OCI-LY1 (cell line): ENCODE results near the gene ERBB4.
"Not testable (repeated sequence)": the region's sequence is repeated elsewhere in the genome, so short reads cannot be mapped to it uniquely, and the experiment has no call there.

ENCODE experiments used
- H2AFZ ChIP-seq: fragments of 200-600 bp; sonication (generic), shearing (Covaris generic); 2 replicates; pipeline ENCODE4 v1.6.0; 2014; ENCODE audit warnings: antibody characterized with exemption, mild to moderate bottlenecking, low read length
- H3F3A ChIP-seq: fragments of 200-600 bp; sonication (generic), shearing (Covaris generic); 2 replicates; pipeline ENCODE4 v1.6.0; 2014; ENCODE audit warnings: mild to moderate bottlenecking, antibody characterized with exemption, low read length, moderate library complexity; ENCODE audit not compliant: insufficient read depth
- H3K27ac ChIP-seq: fragments of 200-600 bp; sonication (generic); 2 replicates; pipeline ENCODE4 v1.5.1; 2014; ENCODE audit warnings: low read length, mixed run types, mild to moderate bottlenecking, low read depth; ENCODE audit not compliant: poor library complexity, severe bottlenecking
- H3K27me3 ChIP-seq: fragments of 200-600 bp; sonication (generic); 2 replicates; pipeline ENCODE4 v1.6.0; 2014; ENCODE audit warnings: antibody characterized with exemption, mild to moderate bottlenecking, low read length, moderate library complexity; ENCODE audit not compliant: insufficient read depth
- H3K36me3 ChIP-seq: fragments of 200-600 bp; sonication (generic); 2 replicates; pipeline ENCODE4 v1.6.1; 2014; ENCODE audit warnings: mild to moderate bottlenecking, antibody characterized with exemption, low read length, moderate library complexity, mixed read lengths; ENCODE audit not compliant: insufficient read depth
- H3K4me1 ChIP-seq: fragments of 200-600 bp; sonication (generic); 2 replicates; pipeline ENCODE4 v1.5.1; 2014; ENCODE audit warnings: mild to moderate bottlenecking, low read length, moderate library complexity; ENCODE audit not compliant: insufficient read depth, severe bottlenecking
- H3K4me2 ChIP-seq: fragments of 200-600 bp; sonication (generic), shearing (Covaris generic); 2 replicates; pipeline ENCODE4 v1.6.1; 2014; ENCODE audit warnings: low read length
- H3K4me3 ChIP-seq: fragments of 200-600 bp; sonication (generic); 2 replicates; pipeline ENCODE4 v1.5.1; 2014; ENCODE audit warnings: low read length, low read depth, mild to moderate bottlenecking, mixed read lengths; ENCODE audit not compliant: poor library complexity, severe bottlenecking
- H3K79me2 ChIP-seq: fragments of 200-600 bp; shearing (Covaris generic); 2 replicates; pipeline ENCODE4 v1.6.1; 2016; ENCODE audit warnings: mixed run types, low read length, mixed read lengths; ENCODE audit not compliant: insufficient read depth
- H3K9ac ChIP-seq: fragments of 200-600 bp; sonication (generic), shearing (Covaris generic); 2 replicates; pipeline ENCODE4 v1.6.1; 2014; ENCODE audit warnings: mild to moderate bottlenecking, low read length, mixed read lengths
- H3K9me2 ChIP-seq: fragments of 200-600 bp; sonication (generic), shearing (Covaris generic); 2 replicates; pipeline ENCODE4 v1.6.1; 2014; ENCODE audit warnings: low read depth, mild to moderate bottlenecking, low read length, mixed read lengths
- H3K9me3 ChIP-seq: fragments of 200-600 bp; shearing (Covaris generic); 2 replicates; pipeline ENCODE4 v1.6.1; 2014; ENCODE audit warnings: low read length, mixed read lengths
- H4K20me1 ChIP-seq: fragments of 200-600 bp; sonication (generic), shearing (Covaris generic); 2 replicates; pipeline ENCODE4 v1.6.0; 2016; ENCODE audit warnings: mild to moderate bottlenecking, low read length; ENCODE audit not compliant: insufficient read depth
- CTCF ChIP-seq: fragments of 200-600 bp; sonication (generic), shearing (Covaris generic); IDR thresholded peaks from 2 replicates; pipeline ENCODE4 v1.5.1; 2017; ENCODE audit warnings: mild to moderate bottlenecking, antibody characterized with exemption, low read length, moderate library complexity, mixed read lengths
- EZH2 ChIP-seq: fragments of 200-600 bp; sonication (generic), shearing (Covaris generic); IDR thresholded peaks from 2 replicates; pipeline ENCODE4 v1.8.0; 2017; ENCODE audit warnings: borderline replicate concordance, mixed run types, mild to moderate bottlenecking, antibody characterized with exemption, low read length, moderate library complexity, mixed read lengths

The ERBB4 gene

GRCh38 chr2:212193803-212194202 lies 344.8 kb downstream of the ERBB4 start:
- Histone ChIP-seq H3F3A (no peaks in the 10 kb centered on the region), H3K79me2 (no peaks in the 10 kb centered on the region), H2AFZ (no peak overlapping the region), H3K36me3 (no peaks in the 10 kb centered on the region), H4K20me1 (no peaks in the 10 kb centered on the region), H3K9me2 (no peaks in the 10 kb centered on the region), H3K4me2 (no peak overlapping the region), H3K27me3 (no peaks in the 10 kb centered on the region), H3K27ac (no peak overlapping the region), H3K4me3 (no peak overlapping the region), H3K4me1 (no peaks in the 10 kb centered on the region), H3K9me3 (no peaks in the 10 kb centered on the region; the same call in 1 of the 2 replicates), H3K9ac (no peak overlapping the region)
- no peak for TF ChIP-seq EZH2
- TF ChIP-seq CTCF: no peak

- H4K20me1 ChIP-seq: no peaks in the 10 kb centered on the region
- TF ChIP-seq CTCF (no peak), EZH2 (no peak)
- no peak overlapping the region for H3K27ac ChIP-seq
- no peaks in the 10 kb centered on the region for H3K9me2 ChIP-seq
- H3K79me2 ChIP-seq: no peaks in the 10 kb centered on the region
- H3K4me2 ChIP-seq: no peak overlapping the region
- H2AFZ ChIP-seq: no peak overlapping the region
- no peaks in the 10 kb centered on the region for H3K27me3 ChIP-seq
- H3F3A ChIP-seq: no peaks in the 10 kb centered on the region
- H3K4me1 ChIP-seq: no peaks in the 10 kb centered on the region
- H3K9ac ChIP-seq: no peak overlapping the region
- H3K9me3 ChIP-seq: no peaks in the 10 kb centered on the region; the same call in 1 of the 2 replicates
- H3K36me3 ChIP-seq: no peaks in the 10 kb centered on the region
- H3K4me3 ChIP-seq: no peak overlapping the region
Observed at GRCh38 chr2:212193056-212193455, 345.5 kb downstream of the ERBB4 start.

GRCh38 chr2:212191438-212191837 lies 347.2 kb downstream of the ERBB4 start:
- H3K4me1 ChIP-seq, H3K27me3 ChIP-seq, H3K9ac ChIP-seq, H3K9me3 ChIP-seq, H3K27ac ChIP-seq, H4K20me1 ChIP-seq, H3K4me3 ChIP-seq, H3K79me2 ChIP-seq, H3K4me2 ChIP-seq, H2AFZ ChIP-seq, H3K36me3 ChIP-seq, H3F3A ChIP-seq, H3K9me2 ChIP-seq: not testable (repeated sequence)

GRCh38 chr2:212186166-212186565 lies 352.4 kb downstream of the ERBB4 start:
- Histone ChIP-seq H3K9ac (no peak overlapping the region), H3K4me2 (no peak overlapping the region), H3F3A (no peaks in the 10 kb centered on the region), H3K36me3 (no peaks in the 10 kb centered on the region), H3K4me3 (no peak overlapping the region), H3K27ac (no peak overlapping the region), H3K9me2 (no peaks in the 10 kb centered on the region), H3K4me1 (no peaks in the 10 kb centered on the region), H4K20me1 (no peaks in the 10 kb centered on the region), H3K79me2 (no peaks in the 10 kb centered on the region), H3K9me3 (no peaks in the 10 kb centered on the region; the same call in 1 of the 2 replicates), H3K27me3 (no peaks in the 10 kb centered on the region), H2AFZ (0 out of 2 replicates have a peak overlapping the region, but pooled peaks have one; percentile 44)
- TF ChIP-seq CTCF: no peak
- TF ChIP-seq EZH2: no peak
